ENCODE data around the gene SCCPDH. TPM values are rescaled to one million over a fixed set of nuclear protein-coding genes. Genes with fewer than 3 reads are reported as not detected.

Gene SCCPDH
- total RNA-seq, 4 donors from 2014 or later, result 13.3 to 23.3 (median 17.0) TPM

- WGBS, 2 donors, result 90 to 94% methylated on average over 12 to 13 of the region's 13 CpGs
- DNase-seq (ENCODE audit: low spot score in 2 of 2), result peak; percentile 8 to 76
- H3K4me3 ChIP-seq (ENCODE audit: low read depth, poor library complexity, severe bottlenecking), result no peak overlapping the region
- TF ChIP-seq, protein P1, sequence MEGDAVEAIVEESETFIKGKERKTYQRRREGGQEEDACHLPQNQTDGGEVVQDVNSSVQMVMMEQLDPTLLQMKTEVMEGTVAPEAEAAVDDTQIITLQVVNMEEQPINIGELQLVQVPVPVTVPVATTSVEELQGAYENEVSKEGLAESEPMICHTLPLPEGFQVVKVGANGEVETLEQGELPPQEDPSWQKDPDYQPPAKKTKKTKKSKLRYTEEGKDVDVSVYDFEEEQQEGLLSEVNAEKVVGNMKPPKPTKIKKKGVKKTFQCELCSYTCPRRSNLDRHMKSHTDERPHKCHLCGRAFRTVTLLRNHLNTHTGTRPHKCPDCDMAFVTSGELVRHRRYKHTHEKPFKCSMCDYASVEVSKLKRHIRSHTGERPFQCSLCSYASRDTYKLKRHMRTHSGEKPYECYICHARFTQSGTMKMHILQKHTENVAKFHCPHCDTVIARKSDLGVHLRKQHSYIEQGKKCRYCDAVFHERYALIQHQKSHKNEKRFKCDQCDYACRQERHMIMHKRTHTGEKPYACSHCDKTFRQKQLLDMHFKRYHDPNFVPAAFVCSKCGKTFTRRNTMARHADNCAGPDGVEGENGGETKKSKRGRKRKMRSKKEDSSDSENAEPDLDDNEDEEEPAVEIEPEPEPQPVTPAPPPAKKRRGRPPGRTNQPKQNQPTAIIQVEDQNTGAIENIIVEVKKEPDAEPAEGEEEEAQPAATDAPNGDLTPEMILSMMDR (IDR thresholded peaks at IDR 0.05), result no peak
- no peak for TF ChIP-seq POLR2A (IDR thresholded peaks at IDR 0.05)
- intact Hi-C loops (cut with DNase I; ENCODE audit: low total_unique reads), result no loop called here
Observed at GRCh38 chr1:246779561-246780175, 55.5 kb downstream of the SCCPDH start.

- TF ChIP-seq, protein P1 (IDR thresholded peaks at IDR 0.05), result no peak
- TF ChIP-seq POLR2A (IDR thresholded peaks at IDR 0.05), result no peak
- intact Hi-C loops (cut with DNase I; ENCODE audit: low total_unique reads), result no loop called here
- 95 to 99% methylated on average over 9 of the region's 9 CpGs for WGBS, 2 donors
- no peak overlapping the region for H3K4me3 ChIP-seq (ENCODE audit: low read depth, poor library complexity, severe bottlenecking)
- DNase-seq (ENCODE audit: low spot score in 2 of 2), result peak; percentile 3 to 18
Observed at GRCh38 chr1:246780264-246780663, 56.1 kb downstream of the SCCPDH start.

GRCh38 chr1:246781212-246781611, 57.0 kb downstream of the SCCPDH start:
- no peak overlapping the region for H3K4me3 ChIP-seq (ENCODE audit: low read depth, poor library complexity, severe bottlenecking)
- TF ChIP-seq, protein P1 (IDR thresholded peaks at IDR 0.05), result no peak
- no peak for TF ChIP-seq POLR2A (IDR thresholded peaks at IDR 0.05)
- intact Hi-C loops (cut with DNase I; ENCODE audit: low total_unique reads), result no loop called here
- WGBS, 2 donors, result 96 to 97% methylated on average over 7 of the region's 7 CpGs
- peak; percentile 6 to 61 for DNase-seq (ENCODE audit: low spot score in 2 of 2)

- H3K4me3 ChIP-seq (ENCODE audit: low read depth, poor library complexity, severe bottlenecking), result no peak overlapping the region
- intact Hi-C loops (cut with DNase I; ENCODE audit: low total_unique reads), result no loop called here
- TF ChIP-seq, protein P1 (IDR thresholded peaks at IDR 0.05), result no peak
- 52 to 56% methylated on average over 16 of the region's 16 CpGs for WGBS, 2 donors
- peak; percentile 11 to 83 for DNase-seq (ENCODE audit: low spot score in 2 of 2)
Observed at GRCh38 chr1:246782120-246782900, 58.1 kb downstream of the SCCPDH start.

GRCh38 chr1:246784621-246785493, 60.6 kb downstream of the SCCPDH start:
- H3K4me3 ChIP-seq (ENCODE audit: low read depth, poor library complexity, severe bottlenecking), result no peak overlapping the region
- TF ChIP-seq, protein P1 (IDR thresholded peaks at IDR 0.05), result no peak
- no peak for TF ChIP-seq POLR2A (IDR thresholded peaks at IDR 0.05)
- 44 to 54% methylated on average over 19 of the region's 19 CpGs for WGBS, 2 donors
- intact Hi-C loops (cut with DNase I; ENCODE audit: low total_unique reads), result no loop called here
- peak in 1 of 2 donors; percentile 85 for DNase-seq (ENCODE audit: low spot score in 2 of 2)

Measured in lower leg skin (tissue), 4 donors.